IPS-18a (cell line): ENCODE measurements around the gene FAM20A.

Experiments
- H3K27ac ChIP-seq: one replicate; pipeline ENCODE4 v1.5.1; 2013; ENCODE audit warnings: low read length
- H3K27me3 ChIP-seq: one replicate; pipeline ENCODE4 v1.6.1; 2013; ENCODE audit warnings: mild to moderate bottlenecking, low read length; ENCODE audit not compliant: control insufficient read depth, insufficient read depth
- H3K36me3 ChIP-seq: one replicate; pipeline ENCODE4 v1.6.1; 2013; ENCODE audit warnings: low read depth, low read length; ENCODE audit not compliant: control insufficient read depth
- H3K4me1 ChIP-seq: one replicate; pipeline ENCODE4 v1.6.1; 2013; ENCODE audit warnings: low read depth, low read length; ENCODE audit not compliant: control insufficient read depth
- H3K4me3 ChIP-seq: one replicate; pipeline ENCODE4 v1.5.1; 2013; ENCODE audit warnings: low read length
- H3K9ac ChIP-seq: one replicate; pipeline ENCODE4 v1.6.1; 2013; ENCODE audit warnings: mild to moderate bottlenecking, low read length, moderate library complexity
- H3K9me3 ChIP-seq: one replicate; pipeline ENCODE4 v1.6.1; 2013; ENCODE audit warnings: low read depth, low read length; ENCODE audit not compliant: control insufficient read depth

Gene FAM20A

DNA sequence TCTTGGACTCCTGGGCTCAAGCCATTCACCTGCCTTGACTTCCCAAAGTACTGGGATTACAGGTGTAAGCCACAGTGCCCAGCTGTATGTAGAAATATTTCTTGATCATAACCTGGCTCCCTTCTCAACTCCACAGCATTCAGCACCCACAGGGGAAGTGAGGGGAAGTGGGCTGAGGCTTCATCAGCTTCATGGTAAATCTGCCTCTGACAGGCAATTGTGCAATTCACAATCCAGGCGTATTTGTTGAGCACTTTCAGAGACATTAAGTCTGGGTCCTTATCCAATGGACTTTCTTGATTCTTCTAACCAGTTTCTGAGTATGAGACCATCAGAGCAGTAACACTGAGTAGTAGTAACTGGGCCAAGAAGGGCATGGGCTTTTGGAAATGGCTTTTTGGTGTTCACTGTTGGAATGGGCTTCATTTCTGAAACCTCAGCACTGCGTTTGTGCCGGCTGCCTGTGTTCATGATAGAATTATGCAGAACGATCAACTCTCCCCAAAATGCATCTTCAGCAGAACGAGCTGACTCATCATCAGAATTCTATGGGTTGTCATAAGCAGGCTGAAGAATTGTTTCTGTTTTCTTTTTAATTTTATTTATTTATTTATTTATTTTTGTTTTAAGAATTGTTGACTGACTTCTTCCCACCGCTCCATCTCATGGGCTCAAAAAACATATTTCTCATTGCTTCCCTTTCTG, 28.9 kb downstream of the FAM20A start:
- H3K27me3 ChIP-seq, result no peaks in the 10 kb centered on the region

DNA sequence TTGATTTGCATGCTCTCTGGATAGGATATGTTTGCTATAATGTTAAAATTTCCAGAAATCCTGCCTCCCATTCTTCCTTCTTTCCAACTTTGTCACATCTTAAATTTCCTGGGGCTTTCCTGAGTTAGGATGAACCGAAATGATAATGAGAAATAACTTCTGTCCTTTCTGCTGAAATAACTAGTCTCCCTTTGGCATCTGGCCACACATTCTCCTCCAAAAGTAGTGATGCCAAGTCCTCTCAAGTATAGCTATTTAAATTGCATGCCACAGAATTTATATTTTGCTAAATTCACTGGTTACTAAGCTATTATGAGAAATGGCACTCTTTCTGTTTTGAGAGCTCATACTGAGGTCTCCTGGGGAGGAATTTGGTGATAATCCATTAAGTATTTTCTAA, 30.6 kb downstream of the FAM20A start:
- H3K4me1 ChIP-seq, result no peaks in the 10 kb centered on the region
- H3K9me3 ChIP-seq, result no peaks in the 10 kb centered on the region
- H3K36me3 ChIP-seq, result no peaks in the 10 kb centered on the region
- no peak overlapping the region for H3K27ac ChIP-seq
- H3K9ac ChIP-seq, result no peak overlapping the region
- H3K27me3 ChIP-seq, result no peaks in the 10 kb centered on the region
- H3K4me3 ChIP-seq, result no peak overlapping the region

More for the DNA sequence above, 28.9 kb downstream of the FAM20A start:
- Histone ChIP-seq H3K4me3 (no peak overlapping the region), H3K9me3 (no peaks in the 10 kb centered on the region), H3K4me1 (no peaks in the 10 kb centered on the region), H3K27ac (no peak overlapping the region), H3K36me3 (no peaks in the 10 kb centered on the region), H3K9ac (no peak overlapping the region)

DNA sequence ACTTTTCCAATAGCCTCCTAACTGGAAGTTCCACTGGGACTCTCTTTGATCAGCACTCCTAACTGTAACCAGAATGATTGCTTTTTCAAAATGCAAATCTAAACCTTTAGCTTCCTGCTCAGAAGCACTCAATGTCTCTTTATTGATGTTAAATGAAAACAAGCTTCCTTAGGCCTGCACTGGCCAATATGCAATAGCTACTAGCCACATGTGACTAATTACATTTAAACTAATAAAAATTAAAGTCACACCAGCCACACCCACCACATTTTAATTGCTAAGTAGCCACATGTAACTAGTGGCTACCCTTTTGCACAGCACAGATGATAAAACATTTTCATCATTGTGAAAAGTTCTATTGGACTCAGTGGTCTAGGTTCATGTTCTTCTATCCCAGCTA, 31.8 kb downstream of the FAM20A start:
- no peaks in the 10 kb centered on the region for H3K36me3 ChIP-seq
- no peak overlapping the region for H3K27ac ChIP-seq
- H3K4me1 ChIP-seq, result no peaks in the 10 kb centered on the region
- H3K4me3 ChIP-seq, result no peak overlapping the region
- H3K27me3 ChIP-seq, result no peaks in the 10 kb centered on the region
- no peaks in the 10 kb centered on the region for H3K9me3 ChIP-seq
- no peak overlapping the region for H3K9ac ChIP-seq

DNA sequence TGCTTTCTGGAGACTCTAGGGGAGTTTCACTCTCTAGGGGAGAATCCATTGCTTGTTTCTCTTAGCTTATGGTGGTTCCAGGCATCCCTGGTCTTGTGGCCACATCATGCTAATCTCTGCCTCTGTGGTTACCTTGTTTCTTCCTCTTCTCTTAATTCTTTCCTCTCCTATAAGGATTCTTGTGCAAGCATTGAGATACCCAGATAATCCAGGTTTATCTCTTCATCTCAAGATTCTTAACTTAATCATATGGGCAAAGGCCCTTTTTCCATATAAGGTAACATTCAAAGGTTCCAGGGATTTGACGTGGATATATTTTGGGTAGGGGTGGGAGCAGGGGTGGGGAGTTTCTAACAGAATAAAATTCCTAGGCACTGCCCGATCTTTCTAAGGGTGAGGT, 32.6 kb downstream of the FAM20A start:
- H3K4me1 ChIP-seq, result no peaks in the 10 kb centered on the region
- no peaks in the 10 kb centered on the region for H3K27me3 ChIP-seq
- H3K9me3 ChIP-seq, result no peaks in the 10 kb centered on the region
- H3K4me3 ChIP-seq, result no peak overlapping the region
- H3K9ac ChIP-seq, result no peak overlapping the region
- H3K27ac ChIP-seq, result no peak overlapping the region
- H3K36me3 ChIP-seq, result no peaks in the 10 kb centered on the region

DNA sequence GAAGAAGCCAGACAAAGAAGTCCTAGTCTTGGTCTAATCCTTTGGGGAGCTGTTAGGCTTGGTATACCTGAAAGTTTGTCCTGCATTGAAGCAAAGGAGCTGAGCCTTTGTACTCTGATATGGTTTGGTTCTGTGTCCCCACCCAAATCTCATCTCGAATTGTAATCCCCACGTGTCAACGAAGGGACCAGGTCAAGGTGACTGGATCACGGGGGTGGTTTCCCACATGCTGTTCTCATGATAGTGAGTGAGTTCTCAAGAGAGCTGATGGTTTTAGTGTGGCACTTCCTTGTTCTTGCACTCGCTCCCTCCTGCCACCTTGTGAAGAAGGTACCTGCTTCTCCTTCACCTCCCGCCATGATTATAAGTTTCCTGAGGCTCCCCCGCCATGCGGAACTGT, 33.6 kb downstream of the FAM20A start:
- Histone ChIP-seq H3K36me3 (no peaks in the 10 kb centered on the region), H3K4me1 (no peaks in the 10 kb centered on the region), H3K27me3 (no peaks in the 10 kb centered on the region), H3K9me3 (no peaks in the 10 kb centered on the region), H3K27ac (no peak overlapping the region), H3K4me3 (no peak overlapping the region), H3K9ac (no peak overlapping the region)

DNA sequence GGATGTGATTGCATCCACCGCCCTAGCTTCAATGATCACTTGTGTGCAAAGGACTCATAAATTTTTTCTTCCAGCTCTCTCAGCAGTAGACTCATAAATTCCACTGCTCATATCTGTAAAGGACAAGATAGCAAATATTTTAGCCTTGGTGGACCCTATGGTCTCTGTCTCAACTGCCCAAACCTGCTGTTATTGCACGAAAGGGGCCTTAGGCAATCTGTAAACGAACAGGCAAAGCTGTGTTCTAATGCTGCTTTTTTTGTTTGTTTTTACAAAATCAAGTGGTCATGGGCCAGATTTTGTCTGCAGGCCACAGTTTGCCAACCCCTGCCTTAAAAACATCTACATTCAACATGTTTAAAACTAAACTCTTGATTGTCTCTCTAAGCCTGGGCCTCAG, 34.1 kb downstream of the FAM20A start:
- Histone ChIP-seq H3K36me3 (no peaks in the 10 kb centered on the region), H3K4me1 (no peaks in the 10 kb centered on the region), H3K4me3 (no peak overlapping the region), H3K9me3 (no peaks in the 10 kb centered on the region), H3K9ac (no peak overlapping the region), H3K27me3 (no peaks in the 10 kb centered on the region), H3K27ac (no peak overlapping the region)

DNA sequence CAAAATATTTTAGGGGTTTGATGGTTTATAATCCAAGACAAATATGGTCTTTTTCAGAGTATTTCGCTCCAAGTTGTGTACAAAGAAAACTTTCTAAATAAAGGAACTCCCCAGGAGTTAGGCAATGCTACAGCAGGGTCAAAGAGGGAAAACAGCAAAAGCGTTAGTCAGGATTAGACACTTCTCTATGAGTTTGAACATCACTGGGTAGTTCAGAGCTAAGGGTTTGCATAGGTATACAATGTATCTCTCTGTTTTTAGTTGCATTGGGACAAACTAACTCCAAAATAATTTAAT, 34.8 kb downstream of the FAM20A start:
- Histone ChIP-seq H3K27ac (no peak overlapping the region), H3K36me3 (no peaks in the 10 kb centered on the region), H3K9ac (no peak overlapping the region), H3K4me3 (no peak overlapping the region), H3K9me3 (no peaks in the 10 kb centered on the region), H3K4me1 (no peaks in the 10 kb centered on the region), H3K27me3 (no peaks in the 10 kb centered on the region)

DNA sequence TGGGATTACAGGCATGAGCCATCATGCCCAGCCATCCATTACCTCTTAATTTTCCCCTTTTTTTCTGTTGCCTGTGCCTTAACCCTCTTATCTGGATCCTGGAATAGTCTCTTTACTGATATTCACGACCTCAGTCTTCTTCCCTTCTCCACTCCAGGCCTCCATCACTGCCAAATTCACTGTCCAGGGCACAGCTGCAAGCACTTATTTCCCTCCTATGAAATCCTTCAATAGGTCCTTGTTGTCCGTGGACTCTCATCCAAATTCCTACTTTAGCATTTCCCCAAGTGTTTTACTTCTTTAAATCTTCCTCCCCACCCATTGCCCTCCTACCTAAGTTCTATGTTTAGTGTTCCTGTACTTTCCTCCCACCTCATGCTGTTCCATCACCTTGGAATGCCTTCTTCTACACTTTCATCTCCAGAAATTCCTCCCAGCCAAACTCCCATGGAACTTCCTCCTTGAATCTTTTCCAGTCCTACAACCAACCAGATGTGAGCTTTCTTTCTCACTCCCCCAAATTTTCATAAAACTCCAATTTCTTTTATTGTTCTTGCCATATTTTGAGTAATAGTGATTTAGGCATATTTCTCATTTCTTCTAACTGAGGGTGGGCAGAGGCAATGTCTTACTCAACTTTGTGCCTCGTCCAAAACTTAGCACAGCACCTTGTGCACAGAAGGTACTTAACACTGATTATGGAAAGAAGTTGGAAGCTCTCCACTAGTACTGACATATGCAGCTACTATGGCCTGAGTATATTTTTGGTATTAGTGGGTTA, 35.3 kb downstream of the FAM20A start:
- H3K4me1 ChIP-seq, result no peaks in the 10 kb centered on the region
- no peaks in the 10 kb centered on the region for H3K9me3 ChIP-seq
- H3K9ac ChIP-seq, result no peak overlapping the region
- H3K4me3 ChIP-seq, result no peak overlapping the region
- no peak overlapping the region for H3K27ac ChIP-seq
- no peaks in the 10 kb centered on the region for H3K27me3 ChIP-seq
- H3K36me3 ChIP-seq, result no peaks in the 10 kb centered on the region

DNA sequence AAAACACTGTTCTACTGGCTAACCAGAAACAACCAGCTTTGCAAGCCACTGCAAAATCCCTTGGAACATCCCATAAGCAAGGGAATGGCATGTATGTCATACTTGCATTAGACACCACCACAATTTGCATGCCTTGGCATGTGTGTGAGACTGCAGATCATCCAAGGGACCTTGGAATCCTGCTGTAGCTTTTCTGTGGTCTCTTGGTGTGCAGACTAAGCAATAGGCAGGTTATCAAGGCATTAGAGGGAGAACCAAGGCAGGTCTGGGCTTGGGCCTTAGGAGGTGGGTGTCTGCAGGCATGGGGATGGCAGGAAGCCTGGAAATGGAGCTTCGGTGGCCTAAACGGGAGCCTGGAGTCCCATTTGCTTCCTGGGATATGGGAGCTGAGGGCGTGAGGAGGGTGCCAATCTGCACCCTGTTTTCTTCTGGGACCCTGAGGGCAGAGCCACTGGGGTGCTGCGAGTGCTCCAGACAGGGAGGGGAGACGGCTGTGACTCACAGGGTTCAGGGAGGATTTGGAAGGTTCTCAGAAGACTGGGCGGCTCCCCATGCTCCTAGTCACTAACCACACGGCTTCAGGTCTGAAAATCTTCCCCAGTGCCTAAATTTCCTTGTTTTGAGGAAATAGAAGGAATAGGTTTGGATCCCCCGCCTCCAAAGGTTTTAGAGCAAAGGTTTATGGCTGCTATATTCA, 36.6 kb downstream of the FAM20A start:
- no peaks in the 10 kb centered on the region for H3K9me3 ChIP-seq
- H3K9ac ChIP-seq, result no peak overlapping the region
- H3K27me3 ChIP-seq, result no peaks in the 10 kb centered on the region
- H3K27ac ChIP-seq, result no peak overlapping the region
- no peak overlapping the region for H3K4me3 ChIP-seq
- H3K36me3 ChIP-seq, result no peaks in the 10 kb centered on the region
- H3K4me1 ChIP-seq, result no peaks in the 10 kb centered on the region

DNA sequence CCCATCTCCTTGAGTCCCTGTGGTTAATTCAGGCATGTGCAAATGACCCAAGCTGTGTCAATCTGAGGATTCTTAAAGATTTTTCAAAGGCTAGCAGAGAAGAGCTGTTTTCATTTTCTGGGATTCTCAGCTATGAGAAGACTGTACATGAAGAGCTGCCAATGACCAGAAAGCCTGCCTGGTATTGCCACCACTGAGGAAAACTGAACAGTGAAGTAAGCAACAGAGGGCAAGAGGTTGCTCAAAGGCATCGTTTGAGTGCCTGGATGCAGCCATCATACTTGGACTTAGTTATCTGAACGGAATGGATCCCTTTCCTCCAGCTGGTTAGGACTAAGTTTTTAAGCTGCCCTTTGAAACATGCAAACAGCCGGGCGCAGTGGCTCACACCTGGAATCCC, 38.4 kb downstream of the FAM20A start:
- no peaks in the 10 kb centered on the region for H3K36me3 ChIP-seq
- H3K27ac ChIP-seq, result no peak overlapping the region
- H3K9ac ChIP-seq, result no peak overlapping the region
- no peaks in the 10 kb centered on the region for H3K4me1 ChIP-seq
- no peaks in the 10 kb centered on the region for H3K27me3 ChIP-seq
- H3K4me3 ChIP-seq, result no peak overlapping the region
- H3K9me3 ChIP-seq, result no peaks in the 10 kb centered on the region

DNA sequence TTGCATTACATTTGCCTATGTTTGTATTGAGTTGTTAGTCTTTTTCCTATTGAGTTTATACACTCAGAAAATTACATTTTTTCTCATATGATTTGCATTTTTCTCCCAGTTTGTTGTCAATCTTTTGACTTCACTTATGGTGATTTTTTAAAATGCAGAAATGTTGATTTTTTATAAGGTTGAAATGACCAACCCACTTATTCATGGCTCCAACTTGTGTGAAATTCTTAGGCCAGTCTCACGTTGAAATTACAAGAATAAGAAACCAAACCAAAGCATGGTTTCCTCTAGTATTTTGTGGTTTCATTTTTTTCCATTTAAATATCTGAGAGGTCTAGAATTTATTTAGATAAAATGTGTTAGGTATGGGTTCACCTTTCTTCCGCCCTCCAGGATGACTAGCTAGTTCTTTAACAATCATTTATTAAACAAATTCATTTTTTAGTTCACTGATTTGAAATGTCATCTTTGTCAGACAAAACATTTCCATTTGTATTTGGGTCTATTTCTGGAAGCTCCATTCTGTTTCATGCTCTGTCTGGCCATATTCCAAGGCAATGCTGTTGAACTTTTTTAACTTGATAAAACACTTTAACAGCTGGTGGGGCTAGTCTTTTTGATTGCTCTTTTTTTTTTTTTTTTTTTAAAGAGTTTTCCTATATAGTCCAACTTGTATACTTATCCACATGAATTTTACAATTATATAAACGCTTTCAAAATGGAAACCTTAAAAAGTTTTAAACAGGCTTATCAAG, 40.0 kb downstream of the FAM20A start:
- no peak overlapping the region for H3K9ac ChIP-seq
- no peak overlapping the region for H3K4me3 ChIP-seq
- H3K9me3 ChIP-seq, result no peaks in the 10 kb centered on the region
- H3K36me3 ChIP-seq, result no peaks in the 10 kb centered on the region
- H3K27ac ChIP-seq, result no peak overlapping the region
- no peaks in the 10 kb centered on the region for H3K27me3 ChIP-seq
- no peaks in the 10 kb centered on the region for H3K4me1 ChIP-seq
